Globus pallidus (tissue), 1 donor: Measurements from ENCODE around the gene ACTRT2.

ENCODE experiments used
- DNase-seq: peaks from one replicate; pipeline ENCODE4 v3.0.0-alpha.2; 2015; ENCODE audit warnings: low spot score

The ACTRT2 gene

GRCh38 chr1:3033040-3033789 lies 11.9 kb downstream of the ACTRT2 start:
- DNase-seq: no peak

DNA sequence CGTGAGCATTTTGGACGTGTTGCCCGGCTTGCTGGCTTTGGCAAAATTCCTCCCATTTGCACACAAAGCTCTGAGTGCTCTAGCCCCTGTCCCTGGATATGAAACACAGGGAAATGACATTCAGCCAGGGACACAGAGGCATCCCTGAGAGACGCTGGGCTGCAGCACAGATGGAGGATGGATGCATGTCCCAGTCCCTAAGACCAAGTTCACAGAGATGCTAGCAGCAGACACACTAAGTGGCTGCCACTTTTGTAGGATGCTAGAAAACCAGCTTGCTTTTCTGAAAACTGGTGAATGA lies 12.5 kb downstream of the ACTRT2 start:
- no peak for DNase-seq

GRCh38 chr1:3034162-3034561 lies 12.9 kb downstream of the ACTRT2 start:
- no peak for DNase-seq

DNA sequence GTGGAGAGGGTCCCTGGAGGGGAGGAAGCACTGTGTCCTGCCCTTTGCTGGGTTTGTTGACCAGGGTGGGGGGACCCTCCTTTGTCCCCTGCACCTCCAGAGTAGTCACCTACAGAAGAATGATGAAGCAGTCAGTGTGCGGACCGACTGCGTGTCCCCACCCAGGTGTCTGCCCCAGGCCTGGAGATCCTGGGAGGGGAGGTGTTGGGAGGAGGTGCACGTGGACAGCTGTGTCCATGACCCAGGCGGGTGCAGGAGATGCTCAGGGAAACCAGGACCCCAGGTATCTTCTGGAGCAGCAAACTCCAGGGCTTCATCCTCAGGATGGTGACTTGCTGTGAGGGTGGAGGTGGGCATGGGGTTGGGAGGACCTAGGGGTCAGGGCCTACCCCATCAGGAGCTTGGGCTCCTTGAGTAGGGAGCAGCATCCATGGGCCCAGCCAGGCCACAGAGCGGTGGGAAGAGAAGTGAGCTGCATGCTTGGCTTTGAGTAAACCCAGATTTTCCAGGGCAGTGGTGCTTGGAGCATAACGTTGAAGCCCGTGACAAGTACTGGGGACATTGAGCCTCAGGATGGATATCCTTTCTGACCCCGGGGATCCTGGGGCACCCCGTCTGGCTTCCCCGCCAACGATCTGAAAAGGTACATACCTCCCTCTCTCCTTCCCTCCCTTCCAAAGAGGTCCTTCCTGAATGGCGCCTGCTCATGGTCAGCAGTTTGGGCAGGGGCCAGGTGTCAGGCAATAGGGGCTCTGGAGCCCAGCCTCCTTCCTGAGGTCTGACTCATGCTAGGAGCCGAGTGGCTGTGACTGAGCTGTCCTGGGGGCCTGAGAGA lies 13.7 kb downstream of the ACTRT2 start:
- DNase-seq: no peak

- no peak for DNase-seq
Observed at GRCh38 chr1:3035563-3036446, 14.5 kb downstream of the ACTRT2 start.

GRCh38 chr1:3036447-3037280 lies 15.4 kb downstream of the ACTRT2 start:
- no peak for DNase-seq

DNA sequence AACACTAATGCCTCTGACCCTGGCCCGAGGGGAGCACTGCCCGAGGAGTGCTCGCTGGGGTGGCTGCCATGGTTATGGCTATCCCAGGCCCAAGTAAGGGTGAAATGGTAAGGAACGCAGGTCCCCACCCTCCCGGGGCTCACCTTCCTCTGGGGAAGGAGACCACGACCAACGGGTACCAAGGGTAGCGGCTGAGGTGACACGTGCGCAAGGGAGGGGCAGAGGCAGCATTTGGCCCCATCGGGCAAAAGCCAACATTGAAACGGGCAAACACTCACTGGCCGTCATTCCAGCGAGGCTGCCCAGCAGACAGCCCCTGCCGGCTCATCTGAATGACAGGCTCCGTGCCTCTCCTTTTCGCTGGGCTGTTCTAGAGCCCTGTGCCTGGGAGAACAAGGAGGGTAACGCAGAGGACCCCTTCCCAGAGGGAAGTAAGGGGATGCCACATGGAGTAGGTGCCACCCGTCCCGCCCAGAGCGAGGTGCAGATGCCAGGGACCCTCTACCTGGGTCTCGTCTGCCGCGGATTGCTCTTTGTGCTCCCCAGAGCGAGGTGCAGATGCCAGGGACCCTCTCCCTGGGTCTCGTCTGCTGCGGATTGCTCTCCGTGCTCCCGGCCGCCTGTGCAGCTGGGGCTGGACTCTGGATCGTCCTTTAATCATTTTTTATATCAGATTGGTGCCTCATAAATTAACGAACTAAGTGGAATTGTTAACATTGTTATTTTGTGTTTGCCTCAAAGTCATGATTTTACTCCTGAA lies 16.2 kb downstream of the ACTRT2 start:
- DNase-seq: no peak

- no peak for DNase-seq
Observed at GRCh38 chr1:3038113-3038551, 16.9 kb downstream of the ACTRT2 start.

DNA sequence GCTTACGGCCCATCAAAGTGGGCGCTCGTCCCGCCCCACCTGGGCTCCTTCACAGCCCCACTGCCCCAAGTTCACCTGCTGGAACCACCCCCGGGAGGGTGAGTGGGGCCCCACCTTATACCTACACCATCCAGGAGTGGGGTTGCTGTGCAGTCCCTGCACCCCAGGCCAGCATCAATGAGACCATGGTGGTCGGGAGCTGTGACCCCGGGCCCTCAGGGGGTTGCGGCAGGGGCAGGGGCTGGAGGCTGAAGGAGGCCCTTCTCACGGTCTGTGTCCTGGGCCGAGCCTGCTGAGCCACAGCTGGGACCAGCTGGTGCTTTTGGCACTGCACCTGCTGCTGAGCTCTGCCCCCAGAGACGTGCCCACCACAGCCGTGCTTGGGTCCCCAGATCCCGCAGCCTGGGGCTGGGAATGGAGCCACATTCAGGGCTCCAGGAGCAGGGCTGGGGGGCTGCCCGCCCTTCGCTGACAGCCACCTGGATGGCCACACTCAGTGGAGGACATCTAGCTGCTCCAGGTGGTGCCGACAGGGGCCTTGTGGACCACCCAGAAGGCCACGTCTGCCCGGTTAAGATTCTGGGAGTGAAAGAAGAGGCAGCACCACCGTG lies 17.4 kb downstream of the ACTRT2 start:
- DNase-seq: no peak

GRCh38 chr1:3040004-3040403 lies 18.7 kb downstream of the ACTRT2 start:
- no peak for DNase-seq

DNA sequence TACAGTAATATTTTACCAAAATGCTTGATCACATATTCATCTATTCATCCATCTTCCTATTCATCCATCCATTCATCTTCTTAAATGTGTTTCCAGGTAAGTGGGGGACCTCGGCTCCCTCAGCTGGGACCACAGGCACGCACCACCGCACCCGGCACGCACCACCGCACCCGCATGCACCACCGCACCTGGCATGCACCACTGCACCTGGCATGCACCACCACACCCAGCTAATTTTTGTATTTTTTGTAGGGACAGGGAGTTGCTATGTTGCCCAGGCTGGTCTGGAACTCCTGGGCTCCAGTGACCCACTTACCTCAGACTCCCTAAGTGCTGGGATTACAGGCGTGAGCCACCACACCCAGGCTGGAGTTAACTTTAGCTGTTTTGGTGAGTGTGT lies 21.2 kb downstream of the ACTRT2 start:
- no peak for DNase-seq

- no peak for DNase-seq
Observed at GRCh38 chr1:3049164-3049563, 27.9 kb downstream of the ACTRT2 start.

GRCh38 chr1:3049905-3050304 lies 28.6 kb downstream of the ACTRT2 start:
- no peak for DNase-seq

DNA sequence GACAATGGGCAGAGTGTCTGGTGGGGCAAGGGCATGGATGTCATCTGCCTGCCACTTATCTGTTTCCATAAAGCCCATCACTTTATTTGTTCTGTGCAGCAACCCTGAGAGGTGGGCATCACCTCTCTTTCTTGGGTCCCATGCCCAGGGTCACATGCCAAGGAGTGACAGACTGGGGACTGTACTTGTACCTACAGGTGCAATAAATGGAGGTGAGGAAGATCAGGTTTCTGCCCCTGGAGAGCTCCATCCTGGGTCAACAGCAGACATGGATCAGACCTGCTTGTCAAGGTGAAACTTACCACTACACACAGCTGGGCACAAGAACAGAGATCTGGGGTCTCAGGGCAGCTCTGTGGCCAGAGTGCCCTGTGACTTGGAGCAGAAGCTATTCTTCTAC lies 29.3 kb downstream of the ACTRT2 start:
- no peak for DNase-seq

DNA sequence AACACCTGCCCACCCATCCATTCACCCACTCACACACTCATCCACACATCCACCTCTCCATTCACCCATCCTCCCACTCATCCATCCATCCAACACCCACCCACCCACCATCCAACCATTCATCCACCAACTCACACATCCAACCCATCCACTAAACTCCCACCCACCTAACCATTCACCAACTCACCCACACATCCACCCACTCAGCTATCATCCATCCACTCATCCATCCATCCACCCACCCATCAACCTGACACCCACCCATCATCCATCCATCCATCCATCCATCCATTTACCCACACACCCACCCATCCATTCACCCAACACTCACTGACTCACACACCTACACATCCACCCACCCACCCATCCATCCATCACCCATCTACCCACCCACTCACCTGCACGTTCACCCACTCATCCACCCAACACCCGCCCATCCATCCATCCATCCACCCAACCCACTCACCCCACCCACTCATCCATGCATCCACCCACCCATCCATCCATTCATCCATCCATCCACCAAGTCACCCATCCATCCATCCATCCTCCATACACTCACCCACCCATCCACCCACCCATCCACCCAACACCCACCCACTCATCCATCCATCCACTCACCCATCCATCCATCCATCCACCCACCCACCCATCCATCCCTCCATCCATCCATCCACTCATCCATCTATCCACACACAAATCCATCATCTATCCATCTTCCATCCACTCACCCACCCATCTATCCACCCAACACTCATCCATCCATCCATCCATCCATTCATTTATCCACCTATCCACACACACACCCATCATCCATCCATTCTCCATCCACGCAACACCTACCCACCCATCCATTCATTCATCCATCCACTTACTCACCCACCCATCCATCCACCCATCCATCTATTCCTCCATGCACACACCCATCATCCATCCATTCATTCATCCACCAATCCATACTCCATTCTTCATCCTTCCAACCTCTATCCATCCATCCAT lies 30.3 kb downstream of the ACTRT2 start:
- no peak for DNase-seq

DNA sequence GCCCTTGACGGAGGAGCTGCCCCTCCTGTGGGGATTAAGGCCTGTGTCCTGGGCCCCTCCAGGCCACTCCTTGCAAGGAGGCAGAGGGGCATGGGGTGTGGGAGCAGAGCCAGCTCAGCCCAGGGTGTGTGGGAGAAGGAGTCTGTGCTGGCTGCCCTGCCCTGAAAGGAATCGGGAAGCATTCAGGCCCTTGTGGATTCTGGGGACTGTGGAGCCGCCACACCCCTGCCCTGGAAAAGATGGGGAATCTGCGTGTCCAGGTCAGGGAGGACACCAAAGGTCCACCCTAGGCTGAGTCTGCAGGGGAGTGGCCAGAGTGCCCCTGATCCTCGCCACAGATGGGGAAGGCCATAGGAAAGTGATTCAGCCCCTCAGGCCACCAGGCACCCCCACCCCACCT lies 31.2 kb downstream of the ACTRT2 start:
- DNase-seq: no peak

GRCh38 chr1:3053366-3053980 lies 32.2 kb downstream of the ACTRT2 start:
- DNase-seq: no peak

DNA sequence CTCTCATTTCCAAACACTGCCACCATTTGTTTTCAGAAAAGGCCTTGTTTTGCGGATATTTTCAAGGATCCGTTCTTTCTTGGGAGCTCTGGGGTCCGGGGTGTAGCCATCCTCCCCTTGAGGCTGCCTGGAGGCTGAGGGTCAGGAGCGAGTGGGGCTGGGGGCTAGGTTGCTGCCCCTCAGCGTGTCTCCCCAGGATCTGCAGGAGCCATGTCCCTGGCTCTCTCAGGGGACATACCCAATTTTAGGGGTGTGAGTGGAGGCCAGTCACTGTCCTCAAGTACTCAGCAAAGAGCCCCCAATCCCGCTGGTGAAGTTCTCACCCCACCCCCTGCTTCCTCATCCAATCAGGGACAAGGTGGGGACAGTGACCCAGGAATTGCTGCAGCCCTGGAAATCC lies 32.7 kb downstream of the ACTRT2 start:
- DNase-seq: no peak

DNA sequence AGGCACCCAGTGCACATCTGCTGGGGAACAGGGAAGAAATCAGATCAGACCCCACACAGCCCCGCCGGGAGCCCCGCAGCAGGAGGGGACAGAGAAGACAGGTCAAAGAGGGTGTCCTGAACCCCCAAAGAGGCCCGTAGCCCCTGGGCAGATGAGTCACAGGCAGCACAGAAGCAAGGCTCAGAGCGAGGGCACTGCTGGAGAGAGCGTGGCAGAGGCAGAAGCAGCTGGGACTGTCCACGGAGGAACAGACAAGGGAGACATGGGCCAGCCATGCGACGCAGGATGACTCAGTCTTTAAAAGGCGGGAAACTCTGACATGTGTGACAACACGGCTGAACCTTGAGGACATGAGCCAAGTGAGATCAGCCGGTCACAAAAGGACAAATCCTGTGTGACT lies 33.2 kb downstream of the ACTRT2 start:
- no peak for DNase-seq
